H9 (cell line): Measurements from ENCODE around the gene TREML1. TPM values are rescaled to one million over a fixed set of nuclear protein-coding genes. Genes with fewer than 3 reads are reported as not detected.

ENCODE experiments used
- DNase-seq: peaks from one replicate; pipeline ENCODE4 v3.0.0-alpha.2; 2017
- H2AFZ ChIP-seq: one replicate; pipeline ENCODE4 v1.6.1; 2013; ENCODE audit warnings: mild to moderate bottlenecking, low read length, control low read depth, moderate library complexity
- H2AK5ac ChIP-seq: 2 replicates; pipeline ENCODE4 v1.6.1; 2013; ENCODE audit warnings: low read length, control low read depth, mixed read lengths; ENCODE audit not compliant: insufficient read length
- H2BK120ac ChIP-seq: one replicate; pipeline ENCODE4 v1.6.1; 2013; ENCODE audit warnings: low read depth, mild to moderate bottlenecking, low read length, control low read depth, inconsistent platforms; ENCODE audit not compliant: poor library complexity, severe bottlenecking
- H2BK12ac ChIP-seq: 2 replicates; pipeline ENCODE4 v1.6.1; 2013; ENCODE audit warnings: low read length, control low read depth, mixed read lengths, low read depth; ENCODE audit not compliant: insufficient read length
- H2BK15ac ChIP-seq: 2 replicates; pipeline ENCODE4 v1.6.1; 2013; ENCODE audit warnings: low read depth, low read length, control low read depth
- H2BK20ac ChIP-seq: one replicate; pipeline ENCODE4 v1.6.1; 2013; ENCODE audit warnings: low read depth, mild to moderate bottlenecking, low read length, control low read depth, inconsistent platforms; ENCODE audit not compliant: poor library complexity, severe bottlenecking
- H2BK5ac ChIP-seq: 2 replicates; pipeline ENCODE4 v1.6.1; 2013; ENCODE audit warnings: low read length, control low read depth, mixed read lengths; ENCODE audit not compliant: insufficient read length
- H3K14ac ChIP-seq: 2 replicates; pipeline ENCODE4 v1.6.1; 2013; ENCODE audit warnings: low read length, control low read depth; ENCODE audit not compliant: insufficient read depth
- H3K18ac ChIP-seq: 2 replicates; pipeline ENCODE4 v1.6.1; 2013; ENCODE audit warnings: low read depth, mild to moderate bottlenecking, mixed read lengths, low read length, control low read depth; ENCODE audit not compliant: insufficient read length
- H3K23ac ChIP-seq: 2 replicates; pipeline ENCODE4 v1.6.1; 2013; ENCODE audit warnings: low read length, control low read depth, mixed read lengths, low read depth; ENCODE audit not compliant: insufficient read length
- H3K23me2 ChIP-seq: 2 replicates; pipeline ENCODE4 v1.6.1; 2013; ENCODE audit warnings: low read depth, mild to moderate bottlenecking, mixed read lengths, low read length, control low read depth; ENCODE audit not compliant: insufficient read length, poor library complexity, severe bottlenecking
- H3K27ac ChIP-seq: 2 replicates; pipeline ENCODE4 v1.5.1; 2013; ENCODE audit warnings: low read length, control low read depth, mixed read lengths, low read depth; ENCODE audit not compliant: insufficient read length
- H3K27me3 ChIP-seq: 2 replicates; pipeline ENCODE4 v1.6.1; 2013; ENCODE audit warnings: low read length, control low read depth, inconsistent platforms; ENCODE audit not compliant: insufficient read depth
- H3K4ac ChIP-seq: 2 replicates; pipeline ENCODE4 v1.6.1; 2013; ENCODE audit warnings: low read depth, mild to moderate bottlenecking, control low read depth, inconsistent platforms, low read length, moderate library complexity
- H3K4me1 ChIP-seq: 2 replicates; pipeline ENCODE4 v1.6.1; 2013; ENCODE audit warnings: low read length, control low read depth, inconsistent platforms; ENCODE audit not compliant: insufficient read depth
- H3K4me2 ChIP-seq: 2 replicates; pipeline ENCODE4 v1.6.1; 2013; ENCODE audit warnings: low read length, control low read depth, mixed read lengths; ENCODE audit not compliant: insufficient read length, insufficient read depth
- H3K56ac ChIP-seq: 2 replicates; pipeline ENCODE4 v1.6.1; 2013; ENCODE audit warnings: low read depth, mild to moderate bottlenecking, mixed read lengths, low read length, control low read depth; ENCODE audit not compliant: insufficient read length
- H3K79me1 ChIP-seq: 2 replicates; pipeline ENCODE4 v1.6.1; 2013; ENCODE audit warnings: low read depth, mild to moderate bottlenecking, moderate library complexity, low read length, control low read depth, inconsistent platforms; ENCODE audit not compliant: insufficient read depth, poor library complexity, severe bottlenecking
- H3K79me2 ChIP-seq: 2 replicates; pipeline ENCODE4 v1.6.1; 2013; ENCODE audit warnings: low read length, control low read depth, inconsistent platforms; ENCODE audit not compliant: insufficient read depth
- H3K9ac ChIP-seq: 2 replicates; pipeline ENCODE4 v1.6.1; 2013; ENCODE audit warnings: low read length, control low read depth, mixed read lengths; ENCODE audit not compliant: insufficient read length; ENCODE audit errors: extremely low read depth
- H3K9me3 ChIP-seq: one replicate; pipeline ENCODE4 v1.6.1; 2013; ENCODE audit warnings: low read depth, low read length, inconsistent platforms; ENCODE audit not compliant: control insufficient read depth
- H3T11ph ChIP-seq: one replicate; pipeline ENCODE4 v1.6.1; 2013; ENCODE audit warnings: mild to moderate bottlenecking, low read length, control low read depth, inconsistent platforms
- H4K20me1 ChIP-seq: one replicate; pipeline ENCODE4 v1.6.1; 2013; ENCODE audit not compliant: control insufficient read depth, insufficient read length, insufficient read depth
- H4K5ac ChIP-seq: 2 replicates; pipeline ENCODE4 v1.6.1; 2013; ENCODE audit warnings: low read depth, mild to moderate bottlenecking, mixed read lengths, low read length, control low read depth; ENCODE audit not compliant: insufficient read length
- H4K8ac ChIP-seq: replicated peaks from 2 replicates; pipeline ENCODE4 v1.6.1; 2013; ENCODE audit warnings: low read length, control low read depth, mixed read lengths, low read depth; ENCODE audit not compliant: insufficient read length
- H4K91ac ChIP-seq: 2 replicates; pipeline ENCODE4 v1.6.1; 2013; ENCODE audit warnings: low read depth, mild to moderate bottlenecking, moderate library complexity, mixed read lengths, low read length, control low read depth; ENCODE audit not compliant: insufficient read length
- H3K27ac Mint-ChIP-seq, 3 experiments: 2 replicates in 2 of 3; 3 replicates in 1 of 3; pipeline ENCODE4 v1.8.0; 2020 to 2021; ENCODE audit warnings: mixed read lengths in 3 of 3, mild to moderate bottlenecking in 1 of 3, moderate library complexity in 1 of 3
- H3K27me3 Mint-ChIP-seq: 2 replicates; pipeline ENCODE4 v1.8.0; 2021; ENCODE audit warnings: low read depth, mild to moderate bottlenecking, moderate library complexity, mixed read lengths
- H3K36me3 Mint-ChIP-seq, 3 experiments: 2 replicates in 2 of 3; 3 replicates in 1 of 3; pipeline ENCODE4 v1.8.0; 2020 to 2021; ENCODE audit warnings: low read depth in 3 of 3, mixed read lengths in 3 of 3; ENCODE audit not compliant: insufficient read depth in 1 of 3
- H3K4me1 Mint-ChIP-seq, 2 experiments: 2 replicates each; pipeline ENCODE4 v1.8.0; 2020; ENCODE audit warnings: mixed read lengths in 2 of 2
- H3K4me3 Mint-ChIP-seq, 2 experiments: 2 replicates in 1 of 2; 3 replicates in 1 of 2; pipeline ENCODE4 v1.8.0; 2020 to 2021; ENCODE audit warnings: mild to moderate bottlenecking in 2 of 2, mixed read lengths in 2 of 2, moderate library complexity in 1 of 2
- H3K9me3 Mint-ChIP-seq, 2 experiments: 2 replicates in 1 of 2; 3 replicates in 1 of 2; pipeline ENCODE4 v1.8.0; 2020; ENCODE audit warnings: mild to moderate bottlenecking in 2 of 2, mixed read lengths in 2 of 2, moderate library complexity in 1 of 2
- WGBS: extraction: QIAGEN DNeasy Blood & Tissue Kit; methylation state at CpG from one replicate; pipeline ENCODE4 v1.1.7; 2013; ENCODE audit warnings: missing lambda C conversion rate, low lambda C conversion rate, mixed read lengths; ENCODE audit not compliant: insufficient read length; ENCODE audit errors: extremely low coverage; 5-methylcytosine and 5-hydroxymethylcytosine counted together
- total RNA-seq: library from RNA; stranded (reverse); gene quantifications from 2 replicates; pipeline ENCODE4 v1.2.1, GENCODE V29; 2021
- TF ChIP-seq, protein P1 (sequence below): fragments of 200-600 bp; sonication (generic); conservative IDR thresholded peaks from 3 replicates; pipeline ENCODE4 v1.8.0; 2021; ENCODE audit warnings: antibody characterized with exemption, mild to moderate bottlenecking

Gene TREML1
- total RNA-seq, 1 experiment from 2014 or later: not detected

DNA sequence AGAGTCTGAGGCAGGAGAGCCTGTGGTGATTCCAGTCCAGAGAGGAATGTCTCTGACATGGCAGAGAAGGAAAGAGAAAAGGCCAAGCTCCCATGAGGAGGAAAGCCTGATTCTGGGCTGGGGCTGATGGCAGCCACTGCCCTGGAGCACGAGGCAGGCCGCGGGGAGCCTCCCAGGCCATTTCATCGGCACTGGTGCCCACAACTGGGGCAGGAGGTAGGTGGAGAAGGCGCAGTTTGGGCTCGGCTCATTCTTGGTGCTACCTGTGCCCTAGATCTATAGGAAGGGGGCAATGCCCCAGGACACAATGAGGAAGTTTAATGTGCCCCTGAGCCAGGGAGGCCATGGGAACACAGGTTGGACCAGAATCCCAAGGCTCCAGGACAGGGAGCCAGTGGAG is 2.6 kb upstream of the TREML1 start:
- H3K4me2 ChIP-seq: no peak overlapping the region
- Mint-ChIP-seq H3K27ac (peak overlapping the region in 1 of 3 experiments; percentile 91; a peak in 2 of 7 replicates), H3K4me3 (no peak overlapping the region), H3K4me1 (peaks cover 13% of the 10 kb centered on the region in 2 experiments; a peak in 3 of 4 replicates), H3K27me3 (peaks cover 6% of the 10 kb centered on the region), H3K36me3 (no peaks in the 10 kb centered on the region), H3K9me3 (no peaks in the 10 kb centered on the region)
- no peak overlapping the region for H2BK120ac ChIP-seq
- DNase-seq: no peak
- H3K4ac ChIP-seq: no peak overlapping the region
- H3K9me3 ChIP-seq: no peaks in the 10 kb centered on the region
- H3K27ac ChIP-seq: no peak overlapping the region
- no peak overlapping the region for H3K23ac ChIP-seq
- H3K18ac ChIP-seq: no peak overlapping the region
- no peak overlapping the region for H2BK15ac ChIP-seq
- H2BK12ac ChIP-seq: no peak overlapping the region
- no peak overlapping the region for H2BK5ac ChIP-seq
- H3K9ac ChIP-seq: no peak overlapping the region
- H3K4me1 ChIP-seq: no peaks in the 10 kb centered on the region
- WGBS: no CpG with 5 or more reads among the region's 6 CpGs
- H4K8ac ChIP-seq: no peak overlapping the region
- H2AK5ac ChIP-seq: no peak overlapping the region
- no peak overlapping the region for H3K56ac ChIP-seq
- H4K20me1 ChIP-seq: no peaks in the 10 kb centered on the region
- H3K14ac ChIP-seq: no peak overlapping the region; the same call in 1 of the 2 replicates
- no peak overlapping the region for H2AFZ ChIP-seq
- H3K79me1 ChIP-seq: no peaks in the 10 kb centered on the region
- H3T11ph ChIP-seq: no peak overlapping the region
- H3K23me2 ChIP-seq: no peaks in the 10 kb centered on the region
- H4K5ac ChIP-seq: no peak overlapping the region
- H3K79me2 ChIP-seq: no peaks in the 10 kb centered on the region
- no peak overlapping the region for H2BK20ac ChIP-seq
- H3K27me3 ChIP-seq: no peaks in the 10 kb centered on the region; the same call in 1 of the 2 replicates
- no peak overlapping the region for H4K91ac ChIP-seq
- TF ChIP-seq, protein P1, sequence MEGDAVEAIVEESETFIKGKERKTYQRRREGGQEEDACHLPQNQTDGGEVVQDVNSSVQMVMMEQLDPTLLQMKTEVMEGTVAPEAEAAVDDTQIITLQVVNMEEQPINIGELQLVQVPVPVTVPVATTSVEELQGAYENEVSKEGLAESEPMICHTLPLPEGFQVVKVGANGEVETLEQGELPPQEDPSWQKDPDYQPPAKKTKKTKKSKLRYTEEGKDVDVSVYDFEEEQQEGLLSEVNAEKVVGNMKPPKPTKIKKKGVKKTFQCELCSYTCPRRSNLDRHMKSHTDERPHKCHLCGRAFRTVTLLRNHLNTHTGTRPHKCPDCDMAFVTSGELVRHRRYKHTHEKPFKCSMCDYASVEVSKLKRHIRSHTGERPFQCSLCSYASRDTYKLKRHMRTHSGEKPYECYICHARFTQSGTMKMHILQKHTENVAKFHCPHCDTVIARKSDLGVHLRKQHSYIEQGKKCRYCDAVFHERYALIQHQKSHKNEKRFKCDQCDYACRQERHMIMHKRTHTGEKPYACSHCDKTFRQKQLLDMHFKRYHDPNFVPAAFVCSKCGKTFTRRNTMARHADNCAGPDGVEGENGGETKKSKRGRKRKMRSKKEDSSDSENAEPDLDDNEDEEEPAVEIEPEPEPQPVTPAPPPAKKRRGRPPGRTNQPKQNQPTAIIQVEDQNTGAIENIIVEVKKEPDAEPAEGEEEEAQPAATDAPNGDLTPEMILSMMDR: no peak
